GM20000 (cell line): ENCODE data around the gene VPS45.
"Not testable (repeated sequence)": the region's sequence is repeated elsewhere in the genome, so short reads cannot be mapped to it uniquely, and the experiment has no call there.

Experiments used
- DNase-seq: peaks from one replicate; pipeline ENCODE4 v3.0.0; 2012; ENCODE audit warnings: low spot score
- TF ChIP-seq, protein P1 (sequence below): IDR thresholded peaks from 2 replicates; pipeline ENCODE4 v1.5.1; 2012; ENCODE audit warnings: mild to moderate bottlenecking, control low read depth; ENCODE audit errors: extremely low read depth, missing control alignments

VPS45 gene

DNA sequence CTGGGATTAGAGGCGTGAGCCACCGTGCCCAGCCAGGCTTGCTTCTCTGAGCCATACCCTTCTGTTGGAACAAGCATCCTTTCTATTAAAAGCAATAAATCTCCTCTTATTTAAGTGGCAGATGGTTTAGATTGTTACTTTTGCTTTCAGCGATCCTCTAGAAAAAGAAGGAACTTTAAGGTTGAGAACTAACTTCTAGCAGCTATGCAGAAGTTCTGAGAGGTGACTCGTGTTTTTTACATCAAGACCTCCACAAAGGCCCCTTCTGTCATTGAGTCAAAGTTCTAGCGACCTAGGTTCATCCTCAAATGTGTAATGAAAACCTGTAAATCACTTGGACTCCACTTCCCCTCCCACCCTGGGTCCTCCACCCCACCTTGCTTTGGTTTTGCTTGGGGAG lies 112.9 kb downstream of the VPS45 start:
- TF ChIP-seq, protein P1, sequence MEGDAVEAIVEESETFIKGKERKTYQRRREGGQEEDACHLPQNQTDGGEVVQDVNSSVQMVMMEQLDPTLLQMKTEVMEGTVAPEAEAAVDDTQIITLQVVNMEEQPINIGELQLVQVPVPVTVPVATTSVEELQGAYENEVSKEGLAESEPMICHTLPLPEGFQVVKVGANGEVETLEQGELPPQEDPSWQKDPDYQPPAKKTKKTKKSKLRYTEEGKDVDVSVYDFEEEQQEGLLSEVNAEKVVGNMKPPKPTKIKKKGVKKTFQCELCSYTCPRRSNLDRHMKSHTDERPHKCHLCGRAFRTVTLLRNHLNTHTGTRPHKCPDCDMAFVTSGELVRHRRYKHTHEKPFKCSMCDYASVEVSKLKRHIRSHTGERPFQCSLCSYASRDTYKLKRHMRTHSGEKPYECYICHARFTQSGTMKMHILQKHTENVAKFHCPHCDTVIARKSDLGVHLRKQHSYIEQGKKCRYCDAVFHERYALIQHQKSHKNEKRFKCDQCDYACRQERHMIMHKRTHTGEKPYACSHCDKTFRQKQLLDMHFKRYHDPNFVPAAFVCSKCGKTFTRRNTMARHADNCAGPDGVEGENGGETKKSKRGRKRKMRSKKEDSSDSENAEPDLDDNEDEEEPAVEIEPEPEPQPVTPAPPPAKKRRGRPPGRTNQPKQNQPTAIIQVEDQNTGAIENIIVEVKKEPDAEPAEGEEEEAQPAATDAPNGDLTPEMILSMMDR = no peak
- no peak for DNase-seq

DNA sequence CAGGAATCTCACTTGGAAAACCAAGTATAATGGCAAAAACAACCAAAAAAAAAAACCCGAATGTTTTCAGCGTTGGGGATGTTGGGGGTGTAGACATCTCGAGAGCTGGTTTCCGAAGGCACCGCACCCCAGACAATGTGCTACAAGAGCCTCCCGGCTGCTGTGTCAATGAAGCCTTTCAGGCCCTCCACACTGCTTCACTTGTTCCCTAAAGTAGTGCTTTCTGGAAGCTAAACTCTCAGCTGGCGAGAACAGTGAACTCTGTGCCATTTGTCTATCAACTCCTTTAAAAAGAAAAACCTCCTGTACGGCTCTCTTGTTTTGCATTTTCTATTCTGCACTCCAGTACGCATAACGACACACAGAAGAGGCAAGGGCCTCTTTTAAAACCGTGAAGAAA lies 114.7 kb downstream of the VPS45 start:
- TF ChIP-seq, protein P1 = no peak

DNA sequence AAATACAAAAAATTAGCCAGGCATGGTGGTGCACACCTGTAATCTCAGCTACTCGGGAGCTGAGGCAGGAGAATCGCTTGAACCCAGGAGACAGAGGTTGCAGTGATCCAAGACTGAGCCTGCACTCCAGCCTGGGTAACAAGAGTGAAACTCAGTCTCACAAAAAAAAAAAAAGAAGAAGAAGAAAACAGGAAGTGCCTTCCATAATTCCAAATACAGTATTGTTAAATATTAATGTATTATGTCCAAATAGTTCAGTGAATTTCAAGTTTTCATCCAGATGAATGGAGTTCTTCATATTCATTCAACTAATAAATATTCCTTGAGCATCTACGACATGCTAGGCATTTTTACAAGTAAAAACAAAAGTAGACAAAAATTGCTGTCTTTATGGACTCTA lies 115.5 kb downstream of the VPS45 start:
- no peak for DNase-seq
- TF ChIP-seq, protein P1 = no peak

More for the DNA sequence above, 114.7 kb downstream of the VPS45 start:
- no peak for DNase-seq

DNA sequence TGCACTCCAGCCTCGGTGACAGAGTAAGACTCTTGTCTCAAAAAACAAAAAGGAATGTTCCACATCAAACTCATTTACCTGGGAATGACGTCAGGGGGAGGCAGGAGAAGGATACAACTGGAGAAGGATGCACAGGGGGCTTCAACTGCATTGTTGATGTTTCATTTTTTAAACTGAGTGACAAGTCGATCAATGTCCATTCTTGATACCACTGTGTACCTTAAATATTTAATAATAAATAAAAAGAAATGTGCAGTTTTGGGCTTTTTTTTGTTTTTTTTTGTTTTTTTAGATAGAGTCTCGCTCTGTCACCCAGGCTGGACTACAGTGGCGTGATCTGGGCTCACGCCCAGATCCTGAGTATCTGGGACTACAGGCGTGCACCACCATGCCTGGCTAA lies 117.9 kb downstream of the VPS45 start:
- TF ChIP-seq, protein P1 = no peak
- DNase-seq = no peak

DNA sequence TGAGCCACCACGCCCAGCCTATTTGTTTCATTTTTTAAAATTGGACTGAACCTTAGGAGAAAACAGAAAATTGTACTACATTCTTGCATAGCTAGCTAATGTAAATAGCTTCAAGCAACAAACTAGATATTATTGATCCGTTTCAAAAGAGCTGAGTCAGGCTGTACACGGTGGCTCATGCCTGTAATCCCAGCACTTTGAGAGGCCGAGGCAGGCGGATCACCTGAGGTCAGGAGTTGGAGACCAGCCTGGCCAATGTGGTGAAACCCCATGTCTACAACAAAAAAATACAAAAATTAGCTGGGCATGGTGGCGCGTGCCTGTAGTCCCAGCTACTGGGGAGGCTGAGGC lies 118.8 kb downstream of the VPS45 start:
- not testable (repeated sequence) for DNase-seq

DNA sequence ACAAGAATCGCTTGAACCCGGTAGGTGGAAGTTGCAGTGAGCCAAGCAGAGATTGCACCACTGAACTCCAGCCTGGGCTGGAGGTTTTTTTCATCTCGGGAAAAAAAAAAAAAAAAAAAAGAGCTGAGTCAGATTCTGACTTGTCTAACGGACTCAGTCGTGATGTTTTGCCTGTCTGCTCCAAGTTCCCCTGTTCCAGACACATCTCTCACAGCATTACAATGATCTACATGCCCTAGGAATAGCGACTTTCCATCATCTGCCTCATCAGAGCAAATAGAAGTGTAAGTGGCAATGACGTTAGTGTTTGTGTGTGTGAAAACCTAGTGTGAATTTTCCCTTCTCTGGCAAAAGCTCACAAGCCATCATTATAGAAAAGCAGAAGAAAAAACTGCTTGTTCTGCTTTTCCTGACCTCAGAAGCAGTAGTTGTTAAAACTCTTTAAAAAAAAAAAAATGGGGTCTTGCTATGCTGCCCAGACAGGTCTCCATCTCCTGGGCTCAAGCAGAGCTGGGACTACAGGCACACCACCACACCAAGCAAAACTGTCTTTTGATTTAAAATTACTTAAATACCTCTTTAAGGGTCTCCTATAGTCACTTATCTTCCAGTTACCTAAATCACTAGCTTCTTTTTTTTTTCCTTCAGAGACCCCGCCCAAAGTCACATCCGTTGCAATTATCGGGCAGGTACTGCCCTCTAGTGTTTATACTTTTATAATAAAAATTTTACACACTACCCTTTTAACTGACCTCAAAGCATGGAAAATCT lies 119.4 kb downstream of the VPS45 start:
- TF ChIP-seq, protein P1 = no peak
- peak; percentile 53 for DNase-seq

DNA sequence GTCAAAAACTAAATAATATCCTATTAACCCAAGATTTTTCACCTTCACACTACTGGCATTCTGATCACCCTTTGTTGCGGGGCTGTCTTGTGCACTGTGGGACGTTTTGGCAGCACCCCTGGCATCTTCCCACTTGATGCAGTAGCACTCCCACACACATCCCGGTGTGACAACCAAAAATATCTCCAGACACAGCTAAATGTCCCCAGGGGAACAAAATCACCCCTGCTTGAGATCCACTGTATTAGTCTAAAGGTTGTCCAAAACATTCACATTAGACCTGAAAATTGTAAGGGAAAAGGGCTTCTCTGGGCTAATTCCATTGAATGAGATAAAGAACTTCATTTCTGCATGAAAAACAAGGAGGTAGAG lies 120.0 kb downstream of the VPS45 start:
- TF ChIP-seq, protein P1 = no peak

DNA sequence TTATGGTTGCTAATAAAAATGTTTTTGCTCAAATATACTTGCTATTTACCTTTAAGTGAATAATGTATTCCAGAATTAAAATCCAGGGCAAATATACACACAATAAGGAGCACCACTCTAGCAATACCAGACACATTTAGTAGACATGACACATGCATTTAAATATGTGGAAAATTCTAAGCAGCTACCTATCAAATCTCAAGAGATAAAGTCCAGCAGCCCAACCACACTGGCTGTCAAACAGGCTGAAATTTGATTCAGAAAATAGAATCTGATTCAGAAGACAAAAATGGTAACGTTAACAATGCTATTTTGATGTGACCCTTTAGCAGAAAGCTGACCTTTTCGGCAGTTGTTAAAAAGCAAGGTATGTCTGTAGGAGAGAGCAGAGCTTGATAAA lies 124.4 kb downstream of the VPS45 start:
- TF ChIP-seq, protein P1 = no peak
- DNase-seq = no peak

More for the DNA sequence above, 120.0 kb downstream of the VPS45 start:
- DNase-seq = no peak
